Keratinocyte (primary cell): ENCODE data around the gene KRTAP21-2. TPM values are rescaled to one million over a fixed set of nuclear protein-coding genes. Genes with fewer than 3 reads are reported as not detected.
"Not testable (repeated sequence)": the region's sequence is repeated elsewhere in the genome, so short reads cannot be mapped to it uniquely, and the experiment has no call there.

Source experiments
- DNase-seq: peaks from one replicate; pipeline ENCODE4 v3.0.0-alpha.2; 2011; ENCODE audit warnings: low read depth, missing footprints, low spot score
- FAIRE-seq: peaks from 2 replicates; lab custom pipeline; 2011; peaks lifted over from hg19 to GRCh38; lab: Jason Lieb, UNC
- H2AFZ ChIP-seq: 2 replicates; pipeline ENCODE4 v1.6.0; 2012; ENCODE audit warnings: low read length, control low read depth, inconsistent platforms; ENCODE audit not compliant: control insufficient read depth
- H3K27ac ChIP-seq: 2 replicates; pipeline ENCODE4 v1.5.1; 2011; ENCODE audit warnings: low read length; ENCODE audit not compliant: control insufficient read depth, insufficient read depth
- H3K27me3 ChIP-seq: 3 replicates; pipeline ENCODE4 v1.6.0; 2011; ENCODE audit warnings: low read length; ENCODE audit not compliant: control insufficient read depth, insufficient read depth; ENCODE audit errors: extremely low read depth
- H3K36me3 ChIP-seq, 2 experiments: 2 replicates in 1 of 2; 3 replicates in 1 of 2; pipeline ENCODE4 v1.5.1; 2011; ENCODE audit warnings: low read length in 2 of 2, mild to moderate bottlenecking in 1 of 2; ENCODE audit not compliant: control insufficient read depth in 2 of 2, insufficient read depth in 2 of 2; ENCODE audit errors: extremely low read depth in 1 of 2
- H3K4me1 ChIP-seq: 3 replicates; pipeline ENCODE4 v1.5.1; 2011; ENCODE audit warnings: low read length; ENCODE audit not compliant: control insufficient read depth, insufficient read depth; ENCODE audit errors: extremely low read depth
- H3K4me2 ChIP-seq: 3 replicates; pipeline ENCODE4 v1.6.0; 2011; ENCODE audit warnings: low read depth, low read length; ENCODE audit not compliant: control insufficient read depth, insufficient read depth; ENCODE audit errors: extremely low read depth
- H3K4me3 ChIP-seq, 3 experiments: fragments of 200-600 bp in 1 of 3; sonication (generic) in 1 of 3; 2 replicates in 2 of 3; 3 replicates in 1 of 3; pipeline ENCODE4 v1.5.1; 2011 to 2016; ENCODE audit warnings: low read length in 3 of 3, mild to moderate bottlenecking in 3 of 3, control low read depth in 2 of 3, inconsistent platforms in 1 of 3, low read depth in 1 of 3, mixed read lengths in 1 of 3, mixed run types in 1 of 3, moderate library complexity in 1 of 3; ENCODE audit not compliant: control insufficient read depth in 2 of 3, insufficient read depth in 2 of 3; ENCODE audit errors: extremely low read depth in 1 of 3
- H3K79me2 ChIP-seq: 2 replicates; pipeline ENCODE4 v1.6.0; 2012; ENCODE audit warnings: low read length; ENCODE audit not compliant: control insufficient read depth, insufficient read depth
- H3K9ac ChIP-seq: 3 replicates; pipeline ENCODE4 v1.6.0; 2011; ENCODE audit warnings: low read length; ENCODE audit not compliant: control insufficient read depth, insufficient read depth; ENCODE audit errors: extremely low read depth
- H3K9me1 ChIP-seq: 3 replicates; pipeline ENCODE4 v1.6.0; 2011; ENCODE audit warnings: low read length; ENCODE audit not compliant: control insufficient read depth, insufficient read depth; ENCODE audit errors: extremely low read depth
- H3K9me3 ChIP-seq: 2 replicates; pipeline ENCODE4 v1.5.1; 2012; ENCODE audit warnings: low read depth, low read length; ENCODE audit not compliant: control insufficient read depth
- H4K20me1 ChIP-seq: 3 replicates; pipeline ENCODE4 v1.6.0; 2011; ENCODE audit warnings: low read length; ENCODE audit not compliant: control insufficient read depth, insufficient read depth; ENCODE audit errors: extremely low read depth
- EZH2 ChIP-seq: IDR thresholded peaks from one replicate; pipeline ENCODE4 v1.6.1; 2012; ENCODE audit warnings: inconsistent platforms, mild to moderate bottlenecking, low read length, moderate library complexity
- dilution Hi-C: fragments of 300-500 bp; cut with MboI; formaldehyde crosslinking; loops from one replicate; pipeline ENCODE4 v1.7.0; 2020; ENCODE audit warnings: low sequenced_read_pairs; ENCODE audit not compliant: extremely low pct_ligation_motif_present
- polyA plus RNA-seq, 5 experiments: library from polyadenylated mRNA; depleted of rRNA in 3 of 5; stranded (reverse) in 3 of 5; stranded (forward) in 1 of 5; unstranded in 1 of 5; fragments of >200 nt; gene quantifications; 1 replicate in 1 of 5; 2 replicates in 3 of 5; 3 replicates in 1 of 5; pipeline versions ENCODE4 v1.2.1 to v1.2.3, GENCODE V29; 2011 to 2012; ENCODE audit warnings: missing spikeins in 2 of 5, low read depth in 1 of 5, low replicate concordance in 1 of 5
- TF ChIP-seq, protein P1 (sequence below), 3 experiments: IDR thresholded peaks in 1 of 3; conservative IDR thresholded peaks in 1 of 3; optimal IDR thresholded peaks in 1 of 3; 2 replicates in 2 of 3; 3 replicates in 1 of 3; pipeline versions ENCODE3 to v1.5.1; 2011; ENCODE audit warnings: low read length in 3 of 3, mild to moderate bottlenecking in 3 of 3, moderate library complexity in 2 of 3, control low read depth in 1 of 3, inconsistent platforms in 1 of 3; ENCODE audit not compliant: insufficient read depth in 2 of 3; ENCODE audit errors: extremely low read depth in 1 of 3

The KRTAP21-2 gene
- polyA plus RNA-seq, 1 donor (not counting 4 experiments of a cell fraction or from before 2014, with no cell fraction given): not detected

DNA sequence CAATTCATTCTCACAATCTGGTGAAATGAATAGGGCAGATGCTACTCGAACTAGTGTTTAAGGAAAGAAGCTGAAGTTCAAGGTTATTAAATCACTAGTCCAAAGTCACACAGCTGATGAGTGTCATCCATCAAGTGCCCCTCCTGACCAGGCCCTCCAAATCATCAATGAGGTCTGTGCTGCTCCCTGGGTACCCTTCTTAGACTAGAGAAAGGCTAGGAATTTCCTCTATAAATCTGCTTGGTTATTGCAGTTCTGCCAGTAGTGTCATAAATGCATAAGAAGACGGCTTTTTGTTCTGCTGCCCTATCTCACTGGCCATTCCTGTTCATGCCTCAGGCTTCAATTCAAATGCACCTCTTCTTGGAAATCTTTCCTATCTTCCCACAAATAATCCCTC is 13.7 kb upstream of the KRTAP21-2 start:
- Histone ChIP-seq H2AFZ (no peak overlapping the region), H4K20me1 (no peaks in the 10 kb centered on the region), H3K79me2 (no peaks in the 10 kb centered on the region), H3K36me3 (no peaks in the 10 kb centered on the region), H3K27me3 (peaks cover 3% of the 10 kb centered on the region), H3K4me3 (no peak overlapping the region), H3K9me1 (no peaks in the 10 kb centered on the region), H3K9ac (no peak overlapping the region), H3K9me3 (no peaks in the 10 kb centered on the region), H3K27ac (no peak overlapping the region), H3K4me2 (no peak overlapping the region), H3K4me1 (no peaks in the 10 kb centered on the region)
- no peak for TF ChIP-seq EZH2
- TF ChIP-seq, protein P1, sequence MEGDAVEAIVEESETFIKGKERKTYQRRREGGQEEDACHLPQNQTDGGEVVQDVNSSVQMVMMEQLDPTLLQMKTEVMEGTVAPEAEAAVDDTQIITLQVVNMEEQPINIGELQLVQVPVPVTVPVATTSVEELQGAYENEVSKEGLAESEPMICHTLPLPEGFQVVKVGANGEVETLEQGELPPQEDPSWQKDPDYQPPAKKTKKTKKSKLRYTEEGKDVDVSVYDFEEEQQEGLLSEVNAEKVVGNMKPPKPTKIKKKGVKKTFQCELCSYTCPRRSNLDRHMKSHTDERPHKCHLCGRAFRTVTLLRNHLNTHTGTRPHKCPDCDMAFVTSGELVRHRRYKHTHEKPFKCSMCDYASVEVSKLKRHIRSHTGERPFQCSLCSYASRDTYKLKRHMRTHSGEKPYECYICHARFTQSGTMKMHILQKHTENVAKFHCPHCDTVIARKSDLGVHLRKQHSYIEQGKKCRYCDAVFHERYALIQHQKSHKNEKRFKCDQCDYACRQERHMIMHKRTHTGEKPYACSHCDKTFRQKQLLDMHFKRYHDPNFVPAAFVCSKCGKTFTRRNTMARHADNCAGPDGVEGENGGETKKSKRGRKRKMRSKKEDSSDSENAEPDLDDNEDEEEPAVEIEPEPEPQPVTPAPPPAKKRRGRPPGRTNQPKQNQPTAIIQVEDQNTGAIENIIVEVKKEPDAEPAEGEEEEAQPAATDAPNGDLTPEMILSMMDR (optimal IDR thresholded peaks at IDR 0.05 in 1 of 3, IDR thresholded peaks at IDR 0.05 in 1 of 3, conservative IDR thresholded peaks at IDR 0.05 in 1 of 3; ENCODE audit: extremely low read depth in 1 of 3, insufficient read depth in 2 of 3, low read length in 3 of 3): no peak
- DNase-seq (no peak), FAIRE-seq (no peak)
- dilution Hi-C loops: no loop called here

DNA sequence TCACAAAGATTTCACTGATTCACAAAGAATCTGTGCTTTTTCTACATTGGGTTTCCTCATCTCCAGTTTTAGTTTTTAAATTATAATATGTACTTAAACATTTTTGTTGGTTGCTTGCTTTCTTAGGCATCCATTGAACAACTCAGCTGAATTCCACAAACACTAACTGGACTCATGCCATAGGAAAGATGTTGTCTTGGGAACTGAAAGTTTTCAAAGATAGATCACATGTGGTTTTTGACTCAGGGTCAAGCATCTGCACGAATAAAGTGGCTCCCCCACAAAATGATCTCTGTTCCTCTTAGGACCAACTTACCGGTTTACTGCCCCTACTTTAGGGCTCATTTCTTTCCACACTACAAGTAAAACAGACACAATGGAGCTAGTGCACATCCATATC is 11.2 kb upstream of the KRTAP21-2 start:
- dilution Hi-C loops: no loop called here
- Histone ChIP-seq H3K4me2 (no peak overlapping the region), H3K27ac (no peak overlapping the region), H2AFZ (no peak overlapping the region), H3K79me2 (no peaks in the 10 kb centered on the region), H3K4me1 (no peaks in the 10 kb centered on the region), H4K20me1 (no peaks in the 10 kb centered on the region), H3K9ac (no peak overlapping the region), H3K9me1 (no peaks in the 10 kb centered on the region), H3K4me3 (no peak overlapping the region), H3K27me3 (peaks cover 3% of the 10 kb centered on the region), H3K36me3 (no peaks in the 10 kb centered on the region), H3K9me3 (no peaks in the 10 kb centered on the region)
- TF ChIP-seq, protein P1 (optimal IDR thresholded peaks at IDR 0.05 in 1 of 3, IDR thresholded peaks at IDR 0.05 in 1 of 3, conservative IDR thresholded peaks at IDR 0.05 in 1 of 3; ENCODE audit: extremely low read depth in 1 of 3, insufficient read depth in 2 of 3, low read length in 3 of 3): no peak
- no peak for TF ChIP-seq EZH2
- FAIRE-seq (no peak), DNase-seq (no peak)

DNA sequence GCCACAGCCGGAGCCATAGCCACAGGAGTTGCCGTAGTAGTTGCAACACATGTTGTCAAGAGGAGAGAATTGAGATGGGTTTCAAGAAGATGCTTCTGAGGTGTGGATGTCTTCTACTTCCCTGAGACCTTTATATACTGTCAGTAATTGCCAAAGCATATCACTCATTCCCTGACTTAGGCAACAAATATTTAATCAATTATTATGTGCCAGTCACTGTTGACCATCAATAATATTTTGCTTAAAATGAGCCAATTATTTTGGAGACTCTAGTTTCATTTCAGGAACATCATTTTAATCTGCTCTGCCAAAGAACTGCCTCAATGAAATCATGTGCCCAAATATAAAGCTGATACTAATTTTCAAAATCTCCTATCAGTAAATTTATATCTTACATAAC is 8.3 kb upstream of the KRTAP21-2 start, which contains the start of gene KRTAP21-1:
TSS of gene KRTAP21-1 (minus strand) at position 101 of the 400 bp plus-strand sequence. CDS start at position 51, 50 bp downstream.
- H3K9ac ChIP-seq, DNase-seq, H3K36me3 ChIP-seq, H4K20me1 ChIP-seq, H3K27me3 ChIP-seq, H3K4me3 ChIP-seq, H2AFZ ChIP-seq, H3K4me1 ChIP-seq, H3K9me1 ChIP-seq, H3K4me2 ChIP-seq, H3K79me2 ChIP-seq, dilution Hi-C loops, H3K27ac ChIP-seq, FAIRE-seq, H3K9me3 ChIP-seq: not testable (repeated sequence)
